GM18520 (cell line): Measurements from ENCODE around the gene CAPG.
A peak's percentile ranks its signal among the peaks of the same experiment; 100 is the strongest.

Source experiments
- ATAC-seq: cut with Tn5 transposase; IDR thresholded peaks from one replicate; pipeline ENCODE4 v1.9.1; 2021; ENCODE audit not compliant: unreplicated experiment

Gene CAPG

GRCh38 chr2:85439025-85439472 lies 28.9 kb upstream of the CAPG start:
- no peak for ATAC-seq

GRCh38 chr2:85438201-85439024 lies 28.2 kb upstream of the CAPG start:
- no peak for ATAC-seq

- ATAC-seq: peak; percentile 84
These were observed 27.5 kb upstream of the CAPG start for GRCh38 chr2:85437488-85438200.

- ATAC-seq: no peak
These were observed 26.8 kb upstream of the CAPG start for GRCh38 chr2:85436836-85437487.

- no peak for ATAC-seq
These were observed 26.0 kb upstream of the CAPG start for GRCh38 chr2:85435981-85436835.

- no peak for ATAC-seq
These were observed 25.2 kb upstream of the CAPG start for GRCh38 chr2:85435220-85435958.

GRCh38 chr2:85434696-85435095 lies 24.5 kb upstream of the CAPG start:
- ATAC-seq: no peak

GRCh38 chr2:85433511-85434089 lies 23.4 kb upstream of the CAPG start:
- ATAC-seq: no peak

GRCh38 chr2:85431570-85432205 lies 21.5 kb upstream of the CAPG start:
- no peak for ATAC-seq

- no peak for ATAC-seq
These were observed 20.8 kb upstream of the CAPG start for GRCh38 chr2:85430752-85431569.

GRCh38 chr2:85429924-85430289 lies 19.7 kb upstream of the CAPG start:
- ATAC-seq: no peak

- ATAC-seq: no peak
These were observed 19.2 kb upstream of the CAPG start for GRCh38 chr2:85429213-85429923.

GRCh38 chr2:85428343-85428881 lies 18.2 kb upstream of the CAPG start:
- no peak for ATAC-seq

GRCh38 chr2:85427300-85427835 lies 17.2 kb upstream of the CAPG start:
- no peak for ATAC-seq

- no peak for ATAC-seq
These were observed 15.4 kb upstream of the CAPG start for GRCh38 chr2:85425588-85425987.

GRCh38 chr2:85423525-85423924 lies 13.4 kb upstream of the CAPG start:
- no peak for ATAC-seq

GRCh38 chr2:85422072-85422457 lies 11.9 kb upstream of the CAPG start:
- ATAC-seq: no peak
